ENCODE results near the gene HOXA4.

Gene HOXA4

DNA sequence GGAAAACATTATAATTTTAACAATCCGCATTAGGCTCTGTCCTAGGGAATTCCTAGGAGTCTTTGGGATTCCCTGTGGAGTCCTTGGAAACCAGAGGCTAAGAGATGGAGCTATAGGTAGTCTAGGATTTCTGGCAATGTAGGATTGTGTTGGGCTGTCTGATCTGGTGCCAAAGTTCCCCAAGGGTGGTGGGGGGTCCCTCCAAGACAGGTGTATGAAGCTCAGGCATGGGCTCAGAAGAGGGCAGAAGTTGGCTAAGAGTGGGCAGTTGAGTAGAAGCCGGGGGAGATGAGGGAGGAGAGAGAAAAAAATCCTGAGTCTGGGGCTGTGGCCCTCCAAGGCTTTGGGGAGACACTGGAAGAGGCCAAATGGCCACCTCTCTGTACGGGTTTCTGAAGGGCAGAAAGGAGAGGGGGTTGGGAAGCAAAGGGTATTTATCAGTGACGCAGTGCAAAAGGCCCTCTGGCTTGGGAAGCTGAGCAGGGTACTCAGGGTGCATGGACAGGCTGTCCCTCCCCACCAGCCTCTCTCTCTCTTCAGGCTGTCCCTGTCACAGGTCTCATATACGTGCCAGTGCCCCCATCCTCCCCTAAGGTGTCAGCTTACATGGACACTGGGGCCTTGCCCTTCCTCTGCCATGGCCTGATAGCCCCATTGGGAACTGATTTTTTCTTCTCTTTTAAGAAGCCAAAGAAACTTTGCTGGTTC is 16.1 kb upstream of the HOXA4 start:
- DNase-seq = no peak

- DNase-seq = no peak
Observed at GRCh38 chr7:27145914-27146412, 15.4 kb upstream of the HOXA4 start.

DNA sequence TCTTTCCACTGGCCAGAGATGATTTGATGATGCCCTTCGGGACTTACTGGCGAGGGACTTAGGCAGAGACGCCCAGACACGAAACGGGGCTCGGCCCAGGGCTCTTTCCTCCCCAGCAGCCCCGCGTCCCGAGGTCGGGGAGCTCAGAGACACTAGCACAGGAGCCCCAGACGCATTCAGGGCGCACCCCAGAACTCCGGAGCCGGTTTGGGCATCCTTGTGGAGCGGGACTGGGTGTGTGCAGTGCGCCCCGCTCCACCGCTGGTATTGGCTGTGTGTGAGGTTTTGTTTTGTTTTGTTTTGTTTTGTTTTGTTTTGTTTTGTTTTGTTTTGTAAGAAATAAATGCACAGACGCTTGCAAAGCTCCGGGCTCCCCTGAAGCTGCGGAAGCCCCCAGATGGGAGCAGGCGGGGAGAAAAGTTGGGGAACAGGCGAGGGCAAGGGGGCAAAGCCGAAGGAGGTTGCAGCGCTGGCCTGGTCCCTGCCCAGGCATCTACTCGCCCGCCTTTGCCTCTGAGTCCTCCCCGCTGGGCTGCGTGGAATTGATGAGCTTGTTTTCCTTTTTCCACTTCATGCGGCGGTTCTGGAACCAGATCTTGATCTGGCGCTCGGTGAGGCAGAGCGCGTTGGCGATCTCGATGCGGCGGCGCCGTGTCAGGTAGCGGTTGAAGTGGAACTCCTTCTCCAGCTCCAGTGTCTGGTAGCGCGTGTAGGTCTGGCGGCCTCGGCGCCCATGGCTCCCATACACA is 14.8 kb upstream of the HOXA4 start:
- DNase-seq = no peak

GRCh38 chr7:27144781-27145164 is 14.2 kb upstream of the HOXA4 start:
- DNase-seq = no peak

- no peak for DNase-seq
Observed at GRCh38 chr7:27143950-27144780, 13.6 kb upstream of the HOXA4 start.

GRCh38 chr7:27143023-27143949 is 12.7 kb upstream of the HOXA4 start, which contains the start of gene HOXA5:
Gene HOXA5 (minus strand): TSS chr7:27143681. CDS start chr7:27143607, 74 bp downstream.
- peak; percentile 72 for DNase-seq

DNA sequence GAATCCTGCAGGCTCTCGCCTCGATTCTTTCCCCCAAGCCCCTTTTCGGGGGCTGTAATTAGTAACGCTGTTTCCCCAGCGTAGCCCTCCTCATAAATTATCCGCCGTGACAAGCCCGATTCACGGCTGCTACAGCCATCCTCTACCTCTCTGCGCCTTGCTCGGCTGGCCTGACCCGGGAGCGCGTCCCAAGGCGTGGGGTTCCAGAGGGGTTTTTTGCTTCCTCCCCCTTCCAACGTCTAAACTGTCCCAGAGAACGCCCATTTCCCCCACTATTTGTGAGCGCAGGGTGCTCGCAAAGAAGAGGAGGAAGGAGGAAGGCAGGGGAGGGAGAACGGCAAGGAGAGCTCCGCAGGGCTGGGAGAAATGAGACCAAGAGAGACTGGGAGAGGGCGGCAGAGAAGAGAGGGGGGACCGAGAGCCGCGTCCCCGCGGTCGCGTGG is 12.0 kb upstream of the HOXA4 start:
- DNase-seq = no peak

- no peak for DNase-seq
Observed at GRCh38 chr7:27141923-27142579, 11.5 kb upstream of the HOXA4 start.

DNA sequence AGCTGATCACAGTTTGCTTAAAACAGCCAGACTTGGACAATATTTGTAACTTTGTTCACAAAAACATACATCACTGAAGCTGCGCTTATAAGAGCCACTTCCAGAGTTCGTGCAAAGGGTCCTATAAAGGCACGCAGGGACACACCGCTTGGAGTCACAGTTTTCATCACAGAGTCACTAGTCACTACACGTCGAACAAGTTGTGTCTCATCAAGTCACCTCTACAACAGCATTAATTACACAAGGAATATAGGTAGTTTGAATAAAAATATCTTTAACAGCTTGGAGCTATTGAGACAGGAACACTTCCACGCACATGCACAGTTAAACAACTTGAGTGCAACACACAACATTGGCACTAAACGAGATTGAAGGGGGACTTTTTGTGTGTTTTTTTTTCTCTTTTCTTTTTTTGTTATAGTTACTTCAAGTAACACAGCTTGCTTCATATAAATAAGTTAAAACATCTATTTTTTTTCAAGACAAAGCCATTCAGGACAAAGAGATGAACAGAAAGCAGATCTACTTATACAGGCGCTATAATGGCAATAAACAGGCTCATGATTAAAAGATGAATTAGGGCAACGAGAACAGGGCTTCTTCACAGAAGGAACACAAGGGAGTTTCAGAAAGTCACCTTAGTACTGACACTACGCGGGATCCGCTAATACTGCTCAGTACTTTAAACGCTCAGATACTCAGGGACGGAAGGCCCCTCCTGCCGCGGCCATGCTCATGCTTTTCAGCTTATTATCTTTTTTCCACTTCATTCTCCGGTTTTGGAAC is 10.8 kb upstream of the HOXA4 start:
- no peak for DNase-seq

DNA sequence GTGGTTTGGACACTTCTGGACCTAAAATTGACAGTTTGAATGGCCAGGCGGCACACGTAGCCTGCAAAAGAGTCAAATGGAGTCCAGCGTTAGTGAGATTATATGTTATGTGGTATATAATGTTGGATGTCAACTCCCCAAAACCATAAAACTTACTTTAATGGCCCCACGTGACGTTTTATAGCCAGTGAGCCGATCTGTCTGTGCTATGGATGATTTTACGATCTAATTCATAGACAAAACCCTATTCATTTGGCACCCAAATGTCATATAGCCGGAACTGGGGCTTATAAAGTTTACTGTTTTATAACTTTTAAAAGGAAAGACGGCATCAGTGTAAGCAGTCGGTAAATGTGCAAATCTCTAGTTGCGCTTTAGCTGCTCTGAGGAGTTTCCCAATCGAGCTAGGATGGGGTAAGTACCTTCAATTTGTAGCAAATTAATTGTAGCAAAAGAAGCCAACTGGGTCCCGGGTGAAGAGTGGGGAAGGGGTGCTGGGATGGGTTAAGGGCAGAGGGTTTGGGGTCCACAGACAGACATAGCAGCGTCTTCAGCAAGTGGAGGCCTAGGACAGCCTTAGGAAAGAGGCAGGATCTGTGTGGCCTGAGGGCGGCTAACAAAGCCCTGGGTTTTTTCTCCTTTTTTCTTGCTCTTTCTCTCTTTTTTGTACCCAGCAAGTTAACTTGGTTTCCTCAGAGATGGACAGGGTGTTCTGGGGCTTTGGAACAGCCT is 9.7 kb upstream of the HOXA4 start:
- no peak for DNase-seq

- DNase-seq = no peak
Observed at GRCh38 chr7:27139334-27140125, 9.0 kb upstream of the HOXA4 start.

GRCh38 chr7:27138985-27139333 is 8.4 kb upstream of the HOXA4 start:
- DNase-seq = no peak

DNA sequence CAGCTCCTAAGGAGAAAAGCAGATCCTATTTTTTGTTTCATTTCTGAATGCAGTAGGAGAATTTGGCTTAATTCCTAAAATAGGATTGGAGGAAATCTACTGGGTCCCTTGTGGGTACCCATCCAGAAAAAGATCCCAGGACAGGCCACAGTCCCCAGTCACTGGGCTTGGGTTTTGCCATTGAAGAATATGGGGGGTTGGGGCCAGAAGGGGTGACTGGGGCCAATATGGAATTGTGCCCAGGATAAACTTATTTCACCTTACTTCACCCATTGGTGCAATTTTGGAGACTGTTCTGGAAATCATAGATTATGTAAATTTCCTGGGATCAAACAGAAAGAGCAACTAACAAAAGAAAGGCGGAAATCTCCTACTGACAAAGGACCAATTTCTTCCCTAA is 7.9 kb upstream of the HOXA4 start:
- no peak for DNase-seq

GRCh38 chr7:27137640-27138315 is 7.2 kb upstream of the HOXA4 start:
- no peak for DNase-seq

DNA sequence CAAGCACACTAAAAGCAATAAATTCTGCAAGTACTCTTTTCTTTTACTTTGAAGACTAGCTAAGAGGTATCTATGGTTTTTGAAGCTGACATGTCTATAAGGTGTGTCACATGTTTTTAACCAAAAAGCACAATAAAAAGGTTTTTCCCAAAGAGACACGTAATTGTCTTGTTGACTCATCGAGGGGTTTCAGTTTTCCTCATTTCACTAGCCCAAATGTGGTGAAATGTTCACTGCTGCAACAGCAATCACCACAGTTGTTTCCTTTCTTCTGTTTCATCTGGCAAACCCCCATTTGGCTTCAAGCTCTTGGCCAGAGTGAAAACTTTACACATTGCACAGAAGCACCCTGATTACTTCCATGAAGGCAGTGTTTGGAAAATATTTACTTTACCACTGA is 3.8 kb upstream of the HOXA4 start:
- DNase-seq = no peak

- no peak for DNase-seq
Observed at GRCh38 chr7:27133409-27134231, 3.1 kb upstream of the HOXA4 start.

- DNase-seq = no peak
Observed at GRCh38 chr7:27132978-27133377, 2.4 kb upstream of the HOXA4 start.

- no peak for DNase-seq
Observed at GRCh38 chr7:27132214-27132613, 1.7 kb upstream of the HOXA4 start.

Data from DMS79 (cell line).